Measurements from ENCODE around the gene GRID1.

GRID1 gene

GRCh38 chr10:86371691-86372090, 5.1 kb upstream of the GRID1 start:
- TF ChIP-seq CTCF (IDR thresholded peaks at IDR 0.05): no peak
- H3K4me3 ChIP-seq (ENCODE audit: low read depth in 1 of 2, low read length in 1 of 2): no peak overlapping the region
- no peaks in the 10 kb centered on the region for H3K9me3 ChIP-seq
- no peaks in the 10 kb centered on the region for H3K36me3 ChIP-seq
- H3K27me3 ChIP-seq: peaks cover 97% of the 10 kb centered on the region
- no peak overlapping the region for H3K27ac ChIP-seq
- H3K4me1 ChIP-seq (ENCODE audit: control insufficient read depth in 1 of 2, insufficient read depth in 1 of 2, low read depth in 1 of 2, low read length in 1 of 2): peaks cover 3 to 7% of the 10 kb centered on the region in 2 experiments

- peaks cover 3 to 10% of the 10 kb centered on the region in 2 experiments for H3K4me1 ChIP-seq (ENCODE audit: control insufficient read depth in 1 of 2, insufficient read depth in 1 of 2, low read depth in 1 of 2, low read length in 1 of 2)
- no peaks in the 10 kb centered on the region for H3K9me3 ChIP-seq
- TF ChIP-seq CTCF (IDR thresholded peaks at IDR 0.05): no peak
- H3K4me3 ChIP-seq (ENCODE audit: low read depth in 1 of 2, low read length in 1 of 2): no peak overlapping the region
- H3K36me3 ChIP-seq: no peaks in the 10 kb centered on the region
- H3K27me3 ChIP-seq: peaks cover 97% of the 10 kb centered on the region
- H3K27ac ChIP-seq: no peak overlapping the region
Observed at GRCh38 chr10:86371116-86371515, 4.5 kb upstream of the GRID1 start.

- H3K4me3 ChIP-seq (ENCODE audit: low read depth in 1 of 2, low read length in 1 of 2): no peak overlapping the region
- H3K4me1 ChIP-seq (ENCODE audit: control insufficient read depth in 1 of 2, insufficient read depth in 1 of 2, low read depth in 1 of 2, low read length in 1 of 2): peaks cover 8 to 20% of the 10 kb centered on the region in 2 experiments
- TF ChIP-seq CTCF (IDR thresholded peaks at IDR 0.05): no peak
- no peaks in the 10 kb centered on the region for H3K9me3 ChIP-seq
- peaks cover 97% of the 10 kb centered on the region for H3K27me3 ChIP-seq
- no peak overlapping the region for H3K27ac ChIP-seq
- H3K36me3 ChIP-seq: no peaks in the 10 kb centered on the region
Observed at GRCh38 chr10:86370006-86370585, 3.5 kb upstream of the GRID1 start.

- H3K27me3 ChIP-seq: peaks cover 97% of the 10 kb centered on the region
- no peak for TF ChIP-seq CTCF (IDR thresholded peaks at IDR 0.05)
- peaks cover 8 to 22% of the 10 kb centered on the region in 2 experiments for H3K4me1 ChIP-seq (ENCODE audit: control insufficient read depth in 1 of 2, insufficient read depth in 1 of 2, low read depth in 1 of 2, low read length in 1 of 2)
- no peaks in the 10 kb centered on the region for H3K36me3 ChIP-seq
- no peaks in the 10 kb centered on the region for H3K9me3 ChIP-seq
- no peak overlapping the region for H3K4me3 ChIP-seq (ENCODE audit: low read depth in 1 of 2, low read length in 1 of 2)
- no peak overlapping the region for H3K27ac ChIP-seq
Observed at GRCh38 chr10:86368987-86369386, 2.4 kb upstream of the GRID1 start.

GRCh38 chr10:86368046-86368445, 1.5 kb upstream of the GRID1 start:
- Histone ChIP-seq H3K4me1 (ENCODE audit: control insufficient read depth in 1 of 2, insufficient read depth in 1 of 2, low read depth in 1 of 2, low read length in 1 of 2) (peaks cover 16 to 29% of the 10 kb centered on the region in 2 experiments), H3K27me3 (peaks cover 100% of the 10 kb centered on the region), H3K4me3 (ENCODE audit: low read depth in 1 of 2, low read length in 1 of 2) (no peak overlapping the region), H3K9me3 (no peaks in the 10 kb centered on the region), H3K36me3 (no peaks in the 10 kb centered on the region), H3K27ac (no peak overlapping the region)
- TF ChIP-seq CTCF (IDR thresholded peaks at IDR 0.05): no peak
